GM18873 (cell line): ENCODE results near the gene HOGA1.
"Not testable (repeated sequence)": the region's sequence is repeated elsewhere in the genome, so short reads cannot be mapped to it uniquely, and the experiment has no call there.

ENCODE experiments used
- ATAC-seq: cut with Tn5 transposase; IDR thresholded peaks from one replicate; pipeline ENCODE4 v1.9.1; 2021; ENCODE audit warnings: mild to moderate bottlenecking, moderate library complexity, moderate number of reproducible peaks; ENCODE audit not compliant: unreplicated experiment, low FRiP score

The HOGA1 gene

DNA sequence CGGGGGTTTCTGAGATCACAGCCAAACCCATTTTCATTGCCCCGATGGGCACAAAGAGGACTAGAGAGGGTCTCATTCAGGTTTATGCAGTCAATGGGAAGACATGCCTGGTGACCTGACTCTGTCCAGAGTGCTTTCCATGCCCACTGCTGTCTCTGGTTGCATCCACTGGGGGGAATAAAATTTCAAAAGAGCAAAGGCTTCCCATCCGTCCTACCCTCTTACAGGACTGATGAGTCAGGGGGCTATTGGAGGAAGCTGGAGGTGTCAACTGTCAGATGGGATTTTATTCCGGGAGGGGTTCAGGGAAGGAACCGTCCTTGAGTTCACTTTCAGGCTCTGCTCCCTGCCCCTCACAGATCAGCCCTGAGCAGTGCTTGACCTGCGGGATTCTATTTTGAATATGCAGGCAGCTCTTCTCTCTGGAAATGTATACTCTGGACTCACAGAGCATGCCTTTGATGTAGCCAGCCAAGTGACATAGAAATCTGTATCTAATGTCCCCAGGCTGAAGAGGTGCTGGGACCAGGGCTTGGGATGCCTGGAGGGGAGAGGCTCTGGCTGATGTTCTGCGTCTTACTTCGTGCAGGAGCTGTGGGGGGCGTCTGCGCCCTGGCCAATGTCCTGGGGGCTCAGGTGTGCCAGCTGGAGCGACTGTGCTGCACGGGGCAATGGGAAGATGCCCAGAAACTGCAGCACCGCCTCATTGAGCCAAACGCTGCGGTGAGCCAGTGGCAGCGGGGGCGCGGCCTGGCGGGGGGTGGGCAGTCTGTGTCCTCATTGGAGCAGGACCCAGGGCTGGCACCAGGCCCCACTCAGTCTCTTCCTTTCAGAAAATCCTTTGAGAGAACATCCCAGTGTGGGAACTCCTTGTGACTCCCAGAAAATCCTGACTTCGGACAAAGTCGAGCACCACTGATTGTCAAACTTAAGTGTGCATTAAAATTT, 17.4 kb downstream of the HOGA1 start:
- ATAC-seq, result no peak

DNA sequence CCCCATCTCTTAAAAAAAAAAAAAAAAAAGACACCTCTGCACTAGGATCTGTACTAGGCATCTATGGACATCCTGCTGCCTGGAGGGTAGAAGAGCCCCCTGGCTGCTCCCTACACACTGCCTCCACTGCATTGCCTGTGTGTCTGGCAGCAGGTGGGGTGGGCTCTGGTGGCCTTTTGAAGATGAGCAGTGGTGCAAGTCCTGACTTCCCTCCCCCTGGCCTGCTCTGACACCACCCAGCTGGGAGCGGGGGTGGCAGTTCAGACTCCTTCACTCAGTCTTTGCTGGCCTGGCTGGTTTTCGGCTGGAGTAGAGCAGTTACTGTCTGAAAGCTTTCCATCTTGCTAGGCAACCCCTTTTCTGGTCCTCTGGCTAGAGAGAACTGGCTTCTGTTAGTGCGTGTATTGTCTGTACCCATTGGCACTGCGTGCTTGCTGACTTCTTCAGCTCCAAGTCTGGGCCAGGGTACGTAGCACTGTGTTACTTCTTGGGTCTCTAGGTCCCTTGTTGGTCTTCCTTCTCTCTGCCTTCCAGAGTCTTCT, 23.0 kb downstream of the HOGA1 start:
- no peak for ATAC-seq

DNA sequence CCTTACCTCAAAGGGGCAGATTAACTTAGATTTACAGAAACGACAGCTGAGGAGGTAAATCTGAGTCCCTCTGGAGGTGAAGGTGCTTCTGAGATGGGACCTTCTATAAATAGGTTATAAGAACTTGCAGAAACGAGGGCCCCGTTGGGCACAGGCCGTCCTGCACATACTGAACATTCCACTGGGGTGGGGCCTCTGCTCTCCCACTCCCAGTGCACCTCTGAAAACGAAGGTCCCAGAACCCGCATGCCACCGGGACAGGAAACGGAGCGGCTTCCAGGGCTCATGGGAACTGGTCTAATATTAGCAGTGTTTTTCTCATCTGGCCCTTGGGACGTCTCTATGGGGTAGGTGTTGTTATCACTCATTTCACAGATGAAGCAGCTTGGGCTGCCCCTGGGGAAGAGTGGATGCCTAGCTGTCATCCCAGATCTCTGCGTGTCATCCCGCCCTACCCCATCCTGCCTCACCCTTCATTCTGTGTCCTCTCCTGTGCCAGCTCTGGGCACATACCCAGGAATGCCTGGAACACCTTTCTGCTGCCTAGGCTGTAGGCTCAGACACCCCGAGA, 24.9 kb downstream of the HOGA1 start:
- ATAC-seq, result no peak

DNA sequence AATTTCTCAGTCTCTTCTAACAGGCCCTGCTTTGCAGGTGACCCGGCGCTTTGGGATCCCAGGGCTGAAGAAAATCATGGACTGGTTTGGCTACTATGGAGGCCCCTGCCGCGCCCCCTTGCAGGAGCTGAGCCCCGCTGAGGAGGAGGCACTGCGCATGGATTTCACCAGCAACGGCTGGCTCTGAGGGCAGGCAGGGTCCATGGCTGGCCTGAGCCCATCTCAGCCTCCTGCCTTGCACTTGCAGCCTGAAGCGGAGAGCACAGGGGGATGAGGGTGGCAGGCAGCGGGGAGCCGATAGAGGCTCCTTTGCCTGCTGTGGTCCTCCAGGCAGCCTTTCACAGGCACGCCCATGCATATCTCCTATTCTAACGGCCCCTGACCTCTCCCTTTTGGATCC, 27.3 kb downstream of the HOGA1 start:
- no peak for ATAC-seq

DNA sequence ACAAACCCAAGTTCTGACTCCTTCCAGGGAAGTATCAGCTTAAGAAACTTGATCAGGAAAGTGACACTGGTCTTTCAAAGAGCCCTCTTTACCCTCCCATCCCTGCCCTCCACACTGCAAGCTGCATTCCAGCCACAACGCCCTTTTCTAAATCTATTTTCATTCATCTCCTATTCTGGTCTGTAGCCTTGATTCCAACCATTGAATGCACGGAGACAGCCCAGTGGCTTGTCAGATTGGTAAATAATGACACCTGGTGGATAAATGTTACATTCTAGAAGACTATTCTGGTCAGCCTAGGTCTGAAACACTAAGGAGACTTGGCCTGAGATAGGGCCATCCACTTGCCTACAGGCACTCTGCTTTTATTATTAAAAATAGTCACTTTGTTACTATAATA, 28.2 kb downstream of the HOGA1 start:
- no peak for ATAC-seq

DNA sequence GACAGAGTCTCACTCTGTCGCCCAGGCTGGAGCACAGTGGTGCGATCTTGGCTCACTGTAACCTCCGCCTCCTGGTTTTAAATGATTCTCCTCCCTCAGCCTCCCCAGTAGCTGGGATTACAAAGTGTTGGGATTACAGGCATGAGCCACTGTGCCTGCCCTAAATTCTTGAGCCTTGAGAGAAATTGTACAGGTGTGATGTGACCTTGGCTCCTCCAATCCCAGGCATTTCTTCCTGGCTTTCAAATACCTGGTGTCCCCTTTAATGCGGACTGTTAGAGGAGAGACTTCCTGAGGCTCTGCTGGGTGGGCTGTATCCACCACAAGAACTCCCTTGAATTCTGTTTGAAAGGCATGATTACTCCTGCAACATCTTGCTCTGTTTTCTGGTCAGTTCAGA, 34.1 kb downstream of the HOGA1 start:
- ATAC-seq, result no peak

DNA sequence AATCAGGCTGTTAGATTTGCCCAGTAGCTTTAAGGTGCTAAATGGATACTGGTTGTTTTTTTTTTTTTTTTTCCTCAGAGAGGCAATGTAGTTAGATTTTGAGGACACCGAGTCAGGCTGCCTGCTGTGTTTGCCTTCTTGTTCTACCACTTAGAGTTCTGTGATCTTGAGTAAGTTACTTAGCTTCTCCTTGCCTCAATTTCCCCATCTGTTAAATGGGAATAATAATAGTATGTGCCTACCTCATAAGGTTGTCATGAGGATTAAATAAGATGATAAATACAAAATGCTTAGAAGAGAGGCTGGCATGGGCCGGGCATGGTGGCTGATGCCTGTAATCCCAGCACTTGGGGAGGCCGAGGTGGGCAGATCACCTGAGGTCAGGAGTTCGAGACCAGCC, 34.5 kb downstream of the HOGA1 start:
- ATAC-seq, result no peak

DNA sequence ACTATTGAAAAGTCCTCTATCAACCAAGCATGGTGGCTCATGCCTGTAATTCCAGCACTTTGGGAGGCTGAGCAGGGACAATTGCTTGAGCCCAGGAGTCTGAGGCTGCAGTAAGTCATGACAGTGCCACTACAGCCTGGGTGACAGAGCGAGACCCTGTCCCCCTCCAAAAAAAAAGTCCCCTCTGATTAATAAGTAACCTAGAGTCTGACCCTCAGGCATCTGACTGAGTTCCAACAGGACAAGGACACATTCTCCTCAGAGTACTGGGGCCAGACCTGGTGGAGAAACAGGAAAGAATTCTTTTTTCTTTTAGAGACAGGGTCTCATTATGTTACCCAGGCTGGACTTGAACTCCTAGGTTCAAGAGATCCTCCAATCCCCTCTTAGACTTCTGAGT, 39.1 kb downstream of the HOGA1 start:
- ATAC-seq, result no peak

DNA sequence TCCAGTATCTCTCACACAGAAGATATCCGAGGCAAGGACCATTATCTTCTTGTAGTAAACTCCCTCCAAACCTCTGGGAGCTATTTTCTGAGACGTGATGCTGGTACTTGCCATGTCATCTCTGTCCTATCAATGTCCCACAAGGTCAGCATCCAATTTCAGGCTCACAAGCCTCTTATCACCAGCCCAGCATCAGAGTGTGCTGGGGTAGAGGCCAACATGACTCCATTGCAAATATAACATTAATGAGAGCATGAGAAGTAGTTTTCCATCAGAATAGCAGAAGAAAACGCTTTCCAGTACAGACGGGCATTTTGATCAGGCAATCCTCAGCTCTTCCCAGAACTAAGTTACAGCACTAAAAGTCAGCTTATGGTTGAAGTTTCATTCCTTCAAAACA, 43.5 kb downstream of the HOGA1 start:
- ATAC-seq, result no peak

DNA sequence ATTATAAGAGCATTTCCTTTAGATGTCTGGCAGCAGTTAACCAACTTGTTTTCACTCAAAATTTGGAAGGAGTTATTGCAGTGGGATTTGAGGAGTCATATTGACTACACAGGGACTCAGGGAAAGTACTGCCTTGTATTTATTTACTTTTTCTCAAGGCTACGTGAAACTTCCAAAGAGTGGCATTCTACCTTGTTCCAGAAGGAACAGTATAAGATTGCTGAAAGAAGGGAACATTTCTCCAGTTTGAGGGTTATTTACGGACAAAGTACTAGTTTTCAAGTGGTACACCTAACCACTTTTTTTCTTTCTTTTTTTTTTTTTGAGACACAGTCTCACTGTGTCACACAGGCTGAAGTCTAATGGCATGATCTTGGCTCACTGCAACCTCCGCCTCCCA, 44.0 kb downstream of the HOGA1 start:
- ATAC-seq, result no peak

DNA sequence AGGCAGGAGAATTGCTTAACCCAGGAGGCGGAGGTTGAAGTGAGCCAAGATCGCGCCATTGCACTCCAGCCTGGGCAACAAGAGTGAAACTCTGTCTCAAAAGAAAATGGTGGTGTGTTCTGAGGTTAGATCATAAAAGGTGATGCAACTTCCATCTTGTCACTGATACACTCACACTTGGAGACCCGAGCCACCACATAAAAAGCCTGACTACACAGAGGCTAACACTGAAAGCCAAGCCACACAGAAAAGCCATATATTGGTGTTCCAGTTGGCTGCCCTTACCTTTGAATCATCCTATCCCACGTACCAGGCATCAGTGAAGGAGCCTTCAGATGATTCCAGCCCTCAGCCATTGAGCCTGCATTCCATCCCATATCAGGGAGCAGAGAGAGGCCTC, 45.1 kb downstream of the HOGA1 start:
- ATAC-seq, result no peak

DNA sequence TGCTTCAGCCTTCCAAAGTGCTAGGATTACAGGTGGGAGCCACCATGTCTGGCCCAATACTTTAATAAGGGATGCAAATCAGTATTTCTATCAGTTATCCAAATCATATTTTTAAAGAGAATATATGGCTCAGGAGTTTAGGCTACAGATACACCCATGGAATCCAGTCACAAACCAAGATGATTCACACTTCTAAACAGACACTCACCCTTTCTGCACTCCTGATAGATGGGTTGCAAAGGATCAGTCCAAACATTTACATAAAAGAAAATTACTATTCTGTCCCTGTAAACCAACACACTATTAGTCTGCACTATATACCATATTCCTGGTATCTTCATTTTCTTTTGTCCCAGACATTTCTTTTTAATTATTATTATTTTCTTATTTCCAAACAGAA, 46.9 kb downstream of the HOGA1 start:
- ATAC-seq, result no peak

DNA sequence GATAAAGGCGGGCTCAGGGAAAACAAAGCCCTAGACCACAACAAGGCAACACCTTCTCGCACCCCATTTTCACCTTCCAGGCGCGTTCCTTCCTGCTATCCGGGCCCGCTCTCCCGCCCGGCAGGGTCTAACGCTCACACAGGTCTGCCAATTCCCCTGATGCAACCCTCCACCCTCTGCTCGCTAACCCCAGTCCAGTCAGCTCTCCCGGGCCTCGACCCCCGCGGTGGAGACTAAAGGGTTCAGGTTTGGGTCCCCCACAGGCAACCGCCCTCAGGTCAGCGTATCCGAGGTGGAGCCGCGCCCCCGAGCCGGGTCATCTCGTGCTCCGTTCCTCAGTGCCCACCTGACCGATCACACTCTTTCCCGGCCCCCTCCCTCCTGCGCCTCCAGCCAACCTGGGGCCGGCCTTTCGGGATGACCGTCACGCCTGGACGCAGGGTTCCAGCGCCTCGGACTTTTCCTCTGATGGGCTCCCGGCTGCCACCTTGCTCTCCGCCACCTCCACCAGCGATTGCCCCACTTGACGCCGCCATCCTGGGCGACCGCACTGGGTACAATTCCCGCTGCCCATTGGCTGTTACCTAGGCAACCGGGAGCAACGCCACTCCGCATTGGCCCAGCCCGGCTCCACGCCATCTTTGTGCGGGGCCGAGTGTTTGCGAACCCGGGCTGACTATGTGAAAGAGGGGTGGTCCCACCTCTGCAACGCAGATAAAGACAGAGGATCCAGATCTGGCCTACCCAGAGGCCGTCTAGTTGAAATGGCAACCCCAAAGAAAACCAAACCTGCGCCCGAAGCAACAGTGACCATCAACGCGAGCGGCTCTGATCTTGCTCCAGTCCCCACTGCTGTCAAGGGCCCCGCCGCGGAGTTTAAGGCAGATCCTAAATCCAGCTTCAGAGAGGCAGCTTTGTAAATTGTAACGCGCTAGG, 49.0 kb downstream of the HOGA1 start, which contains the start of gene MORN4:
Gene MORN4, minus strand, starts transcription at position 552 of the 936 bp plus-strand sequence. CDS start 13,847 bp downstream, outside the sequence.
- ATAC-seq, result peak; percentile 87

DNA sequence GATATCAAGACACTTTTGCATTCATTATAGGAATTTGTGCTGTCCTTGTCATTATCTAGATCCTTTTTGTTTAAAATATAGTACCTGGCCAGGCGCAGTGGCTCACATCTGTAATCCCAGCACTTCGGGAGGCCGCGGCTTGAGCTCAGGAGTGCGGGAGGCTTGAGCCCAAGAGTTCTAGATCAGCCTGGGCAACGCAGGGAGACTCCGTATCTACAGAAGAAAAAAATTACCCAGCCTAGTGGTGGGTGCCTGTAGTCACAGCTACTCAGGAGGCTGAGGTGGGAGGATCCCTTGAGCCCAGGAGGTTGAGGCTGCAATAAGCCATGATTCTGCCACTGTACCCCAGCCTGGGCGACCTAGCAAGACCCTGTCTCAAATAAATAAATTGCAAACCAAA, 49.7 kb downstream of the HOGA1 start:
- ATAC-seq, result no peak

DNA sequence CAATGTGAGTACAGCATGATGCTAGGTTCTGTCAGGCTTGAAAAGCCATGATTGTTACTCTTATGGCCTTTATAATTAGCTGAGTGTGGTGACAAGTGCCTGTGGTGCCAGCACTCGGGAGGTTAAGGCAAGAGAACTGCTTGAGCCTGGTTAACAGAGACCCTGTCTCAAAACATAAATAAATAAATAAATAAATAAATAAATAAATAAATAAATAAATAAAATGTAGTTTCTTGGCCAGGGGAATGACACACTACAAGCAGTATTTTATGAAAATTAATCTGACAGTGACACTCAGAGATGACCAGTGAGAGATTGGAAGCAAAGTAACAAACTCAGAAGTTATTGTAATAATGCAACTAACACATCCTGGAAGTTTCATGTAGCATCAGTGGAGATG, 51.4 kb downstream of the HOGA1 start:
- ATAC-seq, result no peak

DNA sequence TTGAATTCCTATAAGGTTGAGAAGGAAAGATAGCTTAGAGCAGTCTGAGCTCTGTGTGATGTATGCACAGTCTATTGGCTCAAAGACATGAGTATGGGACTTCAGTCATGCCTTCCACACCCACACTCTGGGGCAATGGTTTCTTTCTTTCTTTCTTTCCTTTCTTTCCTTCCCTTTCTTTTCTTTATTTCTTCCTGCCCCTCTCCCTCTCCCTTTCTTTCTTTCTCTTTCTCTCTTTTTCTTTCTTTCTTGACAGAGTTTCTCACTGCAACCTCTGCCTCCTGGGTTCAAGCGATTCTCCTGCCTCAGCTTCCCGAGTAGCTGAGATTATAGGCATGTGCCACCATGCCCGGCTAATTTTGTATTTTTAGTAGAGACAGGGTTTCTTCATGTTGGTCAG, 54.9 kb downstream of the HOGA1 start:
- not testable (repeated sequence) for ATAC-seq

DNA sequence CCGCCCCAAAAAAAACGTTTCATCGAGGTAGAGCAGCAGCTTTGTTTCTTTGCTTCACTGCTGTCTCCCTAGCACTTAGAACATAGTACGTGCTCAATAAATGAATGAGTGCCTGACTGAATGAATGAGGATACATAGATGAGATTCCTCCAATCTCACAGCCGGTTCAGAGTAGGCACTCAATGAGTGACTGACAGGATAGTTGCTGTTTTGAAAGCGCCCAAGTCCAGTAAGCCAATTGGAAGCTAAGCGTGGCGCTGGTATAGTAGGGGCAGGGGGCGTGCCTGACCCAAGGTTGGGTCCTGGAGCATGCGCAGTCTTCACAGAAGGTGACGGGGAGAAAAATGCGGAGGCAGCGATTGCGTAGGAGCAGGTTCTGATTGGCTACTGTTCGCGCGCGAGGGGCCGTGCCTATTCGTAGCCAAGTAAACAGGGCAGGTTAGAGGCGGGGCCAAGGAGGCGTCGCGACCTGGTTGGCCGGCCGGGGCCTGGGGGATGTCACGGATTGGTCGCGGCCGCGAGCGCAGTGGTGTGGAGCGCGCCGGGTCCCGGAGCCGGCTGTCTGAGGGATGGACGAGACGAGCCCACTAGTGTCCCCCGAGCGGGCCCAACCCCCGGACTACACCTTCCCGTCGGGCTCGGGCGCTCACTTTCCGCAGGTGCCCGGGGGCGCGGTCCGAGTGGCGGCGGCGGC, 56.1 kb downstream of the HOGA1 start, which contains the start of gene PI4K2A:
Gene PI4K2A, plus strand, starts transcription at position 498 of the 694 bp plus-strand sequence. Its CDS starts 72 bp downstream, at position 570.
- peak; percentile 96 for ATAC-seq

DNA sequence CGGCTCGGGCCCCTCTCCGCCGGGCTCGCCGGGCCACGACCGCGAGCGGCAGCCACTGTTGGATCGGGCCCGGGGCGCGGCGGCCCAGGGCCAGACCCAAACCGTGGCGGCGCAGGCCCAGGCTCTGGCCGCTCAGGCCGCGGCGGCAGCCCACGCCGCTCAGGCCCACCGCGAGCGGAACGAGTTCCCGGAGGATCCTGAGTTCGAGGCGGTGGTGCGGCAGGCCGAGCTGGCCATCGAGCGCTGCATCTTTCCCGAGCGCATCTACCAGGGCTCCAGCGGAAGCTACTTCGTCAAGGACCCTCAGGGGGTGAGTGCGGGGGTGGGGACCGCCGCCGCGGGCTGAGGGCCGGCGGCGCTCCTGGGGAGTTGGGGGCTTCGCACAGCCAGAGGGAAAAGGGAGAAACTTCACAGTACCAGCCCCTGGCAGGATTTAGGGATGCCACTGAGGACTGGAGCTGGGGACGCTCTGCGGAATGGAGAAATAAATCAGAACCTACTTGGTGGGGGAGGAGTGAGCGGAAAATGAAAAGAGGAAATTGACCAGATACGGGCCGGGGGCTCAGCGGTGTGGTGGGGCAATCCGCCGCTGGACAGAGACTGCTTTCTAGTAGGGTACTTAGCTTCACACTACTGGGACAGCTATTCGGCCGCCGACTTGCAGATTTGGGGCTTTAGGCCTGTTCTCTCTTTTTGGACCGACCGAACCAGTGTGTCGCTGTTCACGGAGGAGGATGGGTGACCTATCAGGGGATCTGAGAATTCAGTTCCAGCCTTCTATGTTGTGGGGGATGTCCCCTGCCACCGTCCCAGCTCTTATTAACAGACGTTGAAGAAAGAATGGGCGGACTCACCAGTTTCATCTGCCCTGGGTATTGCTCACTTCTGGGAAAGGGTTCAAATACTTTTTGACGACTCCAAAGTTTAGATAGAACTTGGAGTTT, 57.0 kb downstream of the HOGA1 start:
- peak; percentile 13 for ATAC-seq
